DMS 273 (cell line): Measurements from ENCODE around the gene ZNF202.
"Not testable (repeated sequence)": the region's sequence is repeated elsewhere in the genome, so short reads cannot be mapped to it uniquely, and the experiment has no call there.

Experiments
- DNase-seq: peaks from one replicate; lab custom pipeline; 2025; ENCODE audit not compliant: unreplicated experiment; lab: John Stamatoyannopoulos, UW

ZNF202 gene

DNA sequence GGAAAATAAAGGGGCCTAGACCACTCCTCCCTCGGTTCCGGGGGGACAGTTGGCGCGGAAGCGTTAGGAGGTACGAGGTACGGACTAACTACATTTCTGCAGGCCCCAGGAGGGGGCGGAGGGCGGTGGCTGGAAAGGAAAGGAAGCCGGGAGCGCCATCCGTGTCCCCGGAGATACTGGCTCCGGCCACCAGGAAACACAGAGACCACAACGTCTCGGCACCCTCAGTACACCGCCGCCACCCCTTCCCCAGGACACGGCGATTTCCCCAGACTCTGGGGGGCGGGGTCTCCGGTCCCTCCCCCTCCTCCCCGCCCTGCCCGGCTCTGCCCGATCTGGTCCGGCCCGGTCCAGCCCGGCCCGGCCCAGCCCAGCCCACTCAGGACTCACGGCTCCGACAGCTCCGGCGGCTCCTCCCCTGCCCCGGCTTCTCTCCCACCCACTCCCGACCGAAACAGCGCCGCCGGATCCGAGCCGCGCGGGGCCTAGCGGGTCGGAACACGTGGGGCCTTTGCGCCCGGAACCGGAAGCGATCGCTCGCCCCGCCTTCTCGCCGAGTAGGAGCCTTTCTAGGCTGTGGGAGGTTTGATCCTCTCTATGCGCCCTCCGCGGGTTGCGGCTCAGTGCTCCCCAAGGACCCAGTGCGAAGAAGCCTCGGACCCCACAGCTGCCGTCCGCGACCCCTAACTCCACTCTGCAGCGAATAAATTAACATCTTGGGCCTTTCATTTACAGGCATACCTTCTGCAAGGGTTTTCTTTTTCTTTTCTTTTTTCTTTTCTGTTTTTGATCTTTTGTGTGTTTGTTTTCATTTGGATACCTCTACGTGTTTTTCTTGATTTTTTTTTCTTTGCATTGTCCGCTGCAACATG, at the start of gene ZNF202:
ZNF202 (minus strand) TSS at position 502 of the 872 bp plus-strand sequence. CDS start 10,772 bp downstream, outside the sequence.
- peak; percentile 94 for DNase-seq

DNA sequence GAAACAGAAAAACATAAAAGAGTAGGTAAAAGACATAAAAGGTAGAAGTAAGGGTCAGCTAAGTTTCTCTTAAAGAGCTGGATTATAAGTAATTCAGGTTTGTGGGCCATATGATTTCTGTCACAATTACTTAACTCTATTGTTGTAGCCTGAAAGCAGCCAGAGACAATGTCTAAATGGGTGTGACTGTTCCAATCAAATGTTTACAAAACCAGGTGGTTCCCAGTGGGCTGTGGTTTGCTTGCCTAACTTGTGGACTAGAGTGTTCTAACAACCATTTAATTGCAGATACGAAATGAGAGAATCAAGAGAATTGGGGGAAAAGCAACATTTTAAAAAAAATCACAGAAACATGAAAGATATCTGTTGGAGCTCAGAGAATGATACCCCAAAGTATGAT, 42.1 kb upstream of the ZNF202 start:
- DNase-seq, result no peak

GRCh38 chr11:123778511-123778910, 37.1 kb upstream of the ZNF202 start:
- no peak for DNase-seq

DNA sequence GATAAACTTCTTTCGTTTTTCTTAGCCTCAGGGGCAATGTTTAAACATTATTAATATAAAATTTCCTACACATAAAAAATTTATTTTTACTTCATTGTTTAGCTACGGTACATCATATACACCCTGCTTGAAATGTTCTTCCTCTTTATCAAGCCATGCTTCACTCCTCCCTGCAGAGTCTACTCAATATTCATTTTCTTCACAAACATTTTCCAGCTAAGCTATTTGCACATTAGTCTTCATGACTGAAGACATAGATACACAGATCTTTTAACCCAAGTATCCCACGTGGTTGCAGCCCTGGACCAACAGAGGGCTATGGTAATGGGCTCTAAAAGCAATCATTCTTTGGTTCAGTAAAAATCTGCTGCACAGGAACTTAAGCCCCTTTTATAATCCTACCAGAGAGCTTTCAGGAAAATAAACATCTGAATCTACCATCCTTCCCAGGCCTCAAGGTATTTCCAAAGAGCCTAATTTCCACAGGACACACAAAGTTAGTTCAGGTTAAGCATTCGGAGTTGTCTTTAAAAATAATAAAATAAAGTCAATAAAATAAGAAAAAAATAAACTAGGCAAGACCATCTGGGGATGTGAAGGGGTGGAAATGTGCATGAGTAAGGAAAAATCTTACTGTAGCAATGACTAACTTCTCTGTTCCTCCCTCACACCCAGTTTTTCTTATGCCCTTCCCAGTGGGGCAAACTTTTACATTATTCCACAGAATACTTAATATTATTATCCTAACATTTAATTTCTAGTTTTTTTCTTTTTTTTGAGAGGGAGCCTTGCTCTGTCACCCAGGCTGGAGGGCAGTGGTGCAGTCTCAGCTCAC, 34.5 kb upstream of the ZNF202 start:
- no peak for DNase-seq

GRCh38 chr11:123775289-123775688, 33.8 kb upstream of the ZNF202 start:
- no peak for DNase-seq

DNA sequence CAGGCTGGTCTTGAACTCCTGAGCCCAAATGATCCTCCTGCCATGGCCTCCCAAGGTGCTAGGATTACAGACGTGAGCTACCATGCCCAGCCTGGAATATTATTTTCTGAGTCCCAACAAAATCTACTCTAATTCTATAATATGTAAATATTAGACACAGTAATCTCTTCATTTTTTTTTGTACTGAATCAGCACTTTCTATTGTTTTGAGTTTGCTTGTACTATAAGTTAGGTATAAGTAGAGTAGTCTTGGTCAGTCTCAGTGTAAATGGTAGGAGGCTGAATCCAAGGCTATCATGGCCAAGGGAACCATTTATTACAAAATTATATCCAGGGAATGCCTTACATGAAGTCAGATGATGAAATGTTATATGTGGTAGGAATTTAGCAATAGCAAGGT, 32.5 kb upstream of the ZNF202 start:
- no peak for DNase-seq

DNA sequence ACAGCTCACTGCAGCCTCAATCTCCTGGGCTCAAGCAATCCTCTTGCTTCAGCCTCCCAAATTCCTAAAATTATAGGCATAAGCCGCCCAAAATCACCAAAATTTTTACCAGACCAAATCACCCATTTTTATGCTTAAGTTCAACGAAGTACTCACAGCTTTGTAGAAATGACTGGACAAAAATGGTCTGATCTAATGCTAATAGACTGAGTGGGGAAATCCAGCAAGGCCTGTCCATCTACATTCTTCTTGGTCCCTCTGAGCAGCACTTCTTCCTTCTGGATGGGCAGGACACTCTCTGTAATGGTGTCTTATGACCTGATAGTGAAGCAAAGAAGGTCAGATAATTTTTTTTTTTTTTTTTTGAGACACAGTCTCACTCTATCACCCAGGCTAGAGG, 31.6 kb upstream of the ZNF202 start:
- DNase-seq, result no peak

- DNase-seq, result no peak
Measured at GRCh38 chr11:123771664-123772063, 30.2 kb upstream of the ZNF202 start.

DNA sequence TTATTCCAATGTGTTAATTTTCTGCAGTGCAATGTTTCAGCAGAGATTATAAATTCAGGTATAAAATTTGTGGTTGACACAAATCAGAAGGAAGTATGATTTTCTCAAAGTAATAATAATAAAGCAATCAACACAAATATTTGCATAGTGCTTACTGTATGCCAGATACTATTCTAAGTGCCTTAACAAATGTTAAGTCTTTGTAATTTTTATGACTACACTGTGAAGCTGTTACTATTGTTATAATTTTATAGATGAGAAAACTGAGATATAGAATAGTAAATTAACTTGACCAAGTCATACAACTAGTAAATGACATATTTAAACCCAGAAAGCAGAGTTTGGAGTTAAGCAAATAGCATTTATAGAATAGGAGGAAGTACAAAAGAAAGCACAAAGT, 29.3 kb upstream of the ZNF202 start:
- DNase-seq, result no peak

DNA sequence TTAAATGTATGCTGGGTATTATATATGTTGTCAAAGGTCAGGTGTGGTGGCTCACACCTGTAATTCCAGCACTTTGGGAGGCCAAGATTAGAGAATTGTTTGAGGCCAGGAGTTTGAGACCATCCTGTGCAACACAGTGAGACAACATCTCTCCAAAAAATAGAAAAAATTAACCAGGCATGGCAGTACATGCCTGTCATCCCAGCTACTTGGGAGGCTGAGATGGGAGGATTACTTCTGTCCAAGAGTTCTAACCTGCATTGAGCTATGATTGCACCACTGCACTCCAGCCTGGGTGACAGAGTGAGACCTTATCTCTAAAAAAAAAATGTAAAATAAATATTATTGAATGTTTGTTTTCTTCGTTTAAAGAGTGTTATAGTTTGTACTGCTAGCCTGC, 24.1 kb upstream of the ZNF202 start:
- DNase-seq, result no peak

GRCh38 chr11:123762422-123762821, 21.0 kb upstream of the ZNF202 start:
- no peak for DNase-seq

DNA sequence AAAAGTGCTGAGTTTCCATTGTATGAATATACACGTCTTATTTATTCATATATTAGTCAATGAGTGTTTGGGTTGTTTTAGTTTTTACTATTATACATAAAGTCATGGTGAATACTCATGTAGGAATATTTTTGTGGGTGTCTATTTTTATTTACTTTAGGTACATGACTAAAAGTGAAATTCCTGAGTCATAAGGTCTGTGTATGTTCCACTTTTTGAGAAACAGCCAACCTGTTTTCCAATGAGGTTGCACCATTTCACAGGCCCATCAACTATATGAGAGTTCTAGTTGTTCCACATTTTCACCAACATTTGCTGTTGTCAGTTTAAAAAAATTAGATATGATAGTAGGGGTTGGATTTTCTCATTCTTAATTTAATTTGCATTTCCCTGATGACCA, 19.4 kb upstream of the ZNF202 start:
- no peak for DNase-seq

DNA sequence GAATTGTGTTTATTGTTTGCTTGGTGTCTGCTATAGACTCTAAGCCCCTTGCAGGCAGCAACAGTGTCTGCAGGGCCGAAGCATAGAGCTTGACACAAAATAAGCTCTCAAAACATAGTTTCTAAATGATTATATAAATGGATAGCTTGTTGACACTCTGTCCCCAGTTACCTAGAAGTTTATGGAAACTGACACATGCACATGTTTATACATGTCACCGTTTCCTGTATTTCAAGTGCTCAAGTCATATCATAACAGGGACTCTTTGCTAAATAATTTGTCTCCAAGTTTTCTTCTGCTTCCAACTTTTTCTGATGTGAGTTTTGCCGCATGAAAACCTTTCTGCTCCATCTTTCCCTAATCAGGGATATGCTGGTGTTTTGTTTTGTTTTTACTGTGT, 16.5 kb upstream of the ZNF202 start:
- no peak for DNase-seq

DNA sequence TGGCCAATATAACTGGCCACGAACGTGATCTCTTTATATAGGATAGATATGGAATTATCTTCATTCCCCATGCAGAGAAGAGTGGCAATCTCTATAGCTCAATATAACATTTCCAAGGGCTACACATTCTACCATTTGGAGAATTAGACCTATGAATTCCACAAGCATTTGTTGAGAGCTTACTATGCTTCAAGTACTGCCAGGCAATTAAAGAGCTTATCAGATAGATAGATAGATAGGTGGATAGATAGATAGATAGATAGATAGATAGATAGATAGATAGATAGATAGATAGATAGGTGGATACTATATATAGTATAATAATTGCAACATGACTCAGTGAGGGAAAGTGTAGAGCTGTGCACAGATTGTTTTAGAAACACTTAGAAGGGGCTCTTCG, 14.4 kb upstream of the ZNF202 start:
- DNase-seq, result no peak

DNA sequence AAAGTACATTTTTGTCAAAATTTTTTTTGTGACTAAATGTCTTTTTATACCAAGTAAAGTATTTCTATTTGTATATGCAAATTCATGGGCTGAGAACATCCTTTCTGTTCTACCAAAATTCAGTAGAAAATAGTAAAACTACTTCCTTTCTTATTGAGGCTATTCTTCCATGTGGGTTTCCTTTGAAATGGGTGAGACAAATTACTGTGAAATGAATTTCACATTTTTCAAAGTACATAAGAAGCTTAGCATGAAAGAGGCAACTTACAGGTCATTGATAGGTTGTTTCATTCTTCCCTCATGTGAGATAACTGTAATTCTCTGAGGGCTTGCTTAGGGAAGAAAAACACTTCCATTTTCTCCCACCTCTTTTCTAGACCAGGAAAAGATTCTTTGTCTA, 13.9 kb upstream of the ZNF202 start:
- DNase-seq, result no peak

DNA sequence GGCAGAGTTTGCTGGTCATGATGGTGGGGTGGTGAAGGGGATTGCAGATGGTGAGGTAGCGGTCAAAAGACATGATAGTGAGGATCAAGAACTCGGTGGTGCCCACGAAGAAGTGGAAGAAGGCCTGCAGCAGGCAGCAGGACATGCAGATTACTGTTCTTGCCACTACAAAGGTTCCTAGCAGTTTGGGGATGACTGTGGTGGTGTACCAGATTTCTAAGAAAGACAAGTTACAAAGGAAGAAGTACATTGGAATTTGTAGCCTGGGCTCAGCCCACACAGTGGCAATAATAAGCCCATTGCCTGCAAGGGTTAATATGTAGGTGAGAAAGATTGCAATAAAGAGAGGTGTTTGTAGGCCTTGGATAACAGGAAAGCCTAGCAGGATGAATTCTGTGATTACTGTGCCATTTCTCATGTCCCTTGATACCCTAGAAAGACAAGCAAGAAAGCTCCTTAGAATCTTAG, 12.7 kb upstream of the ZNF202 start, which contains the start of gene OR6X1:
OR6X1 (minus strand) TSS at position 418 of the 468 bp plus-strand sequence; CDS start at position 418, 0 bp downstream.
- no peak for DNase-seq

DNA sequence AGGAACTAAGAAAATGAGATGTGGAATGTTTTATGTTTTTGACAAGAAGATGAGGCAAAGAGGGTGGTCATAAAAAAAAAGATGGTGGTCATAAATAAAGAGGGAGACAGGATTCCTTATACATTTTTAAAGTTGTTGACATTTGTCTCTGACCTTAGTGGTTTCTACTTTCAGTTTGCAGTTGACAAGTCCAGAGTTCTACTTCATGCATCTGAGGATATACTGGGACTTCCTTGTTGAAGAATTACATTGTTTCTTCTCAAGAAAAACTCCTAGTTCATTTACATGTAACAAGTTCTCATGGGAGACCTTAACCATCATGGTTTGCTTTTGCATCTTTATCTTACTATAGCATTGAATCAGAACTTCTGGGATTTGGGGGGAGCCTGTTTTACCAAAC, 11.7 kb upstream of the ZNF202 start:
- DNase-seq, result no peak

DNA sequence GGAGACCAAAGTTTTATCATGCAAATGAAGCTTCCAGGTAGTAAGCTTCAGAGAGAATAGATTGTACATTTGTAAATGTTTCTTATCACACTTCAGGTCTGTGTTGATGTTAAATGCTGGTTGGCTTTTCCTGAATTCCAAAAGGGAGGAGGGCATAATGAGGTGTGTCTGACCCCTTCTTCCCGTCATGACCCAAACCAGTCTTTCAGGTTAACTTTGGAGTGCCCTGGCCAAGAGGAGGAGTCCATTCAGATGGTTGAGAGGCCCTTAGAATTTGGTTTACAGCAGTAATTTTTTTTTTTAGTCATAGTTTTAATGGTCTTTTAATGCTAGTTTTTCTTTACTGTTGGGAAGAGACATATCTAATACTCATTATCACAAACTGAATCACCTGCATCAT, 10.3 kb upstream of the ZNF202 start:
- DNase-seq, result no peak

DNA sequence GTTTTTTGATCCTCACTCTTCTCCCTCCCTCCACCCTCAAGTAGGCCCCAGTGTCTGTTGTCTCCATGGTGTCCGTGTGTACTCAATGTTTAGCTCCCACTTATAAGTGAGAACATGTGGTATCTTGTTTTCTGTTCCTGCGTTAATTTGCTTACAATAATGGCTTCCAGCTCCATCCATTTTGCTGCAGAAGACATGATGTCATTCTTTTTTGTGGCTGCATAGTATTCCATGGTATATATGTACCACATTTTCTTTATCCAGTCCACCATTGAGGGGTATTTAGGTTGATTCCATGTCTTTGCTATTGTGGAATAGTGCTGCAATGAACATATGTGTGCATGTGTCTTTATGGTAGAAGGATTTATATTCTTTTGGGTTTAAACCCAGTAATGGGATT, 6.9 kb upstream of the ZNF202 start:
- DNase-seq, result not testable (repeated sequence)

GRCh38 chr11:123745764-123746451, 4.4 kb upstream of the ZNF202 start:
- no peak for DNase-seq

GRCh38 chr11:123742724-123743120, 1.3 kb upstream of the ZNF202 start:
- DNase-seq, result peak; percentile 37
